Measurements from ENCODE around the gene ANO6.
"Not testable (repeated sequence)": the region's sequence is repeated elsewhere in the genome, so short reads cannot be mapped to it uniquely, and the experiment has no call there.

ANO6 gene

GRCh38 chr12:45397499-45397898 lies 181.6 kb downstream of the ANO6 start:
- H3K27ac ChIP-seq (ENCODE audit: low read depth, low read length); H3K4me3 ChIP-seq (ENCODE audit: low read depth in 1 of 2, low read length in 2 of 2); H3K27me3 ChIP-seq (ENCODE audit: control insufficient read depth in 1 of 2, insufficient read depth in 2 of 2, low read length in 2 of 2); H3K36me3 ChIP-seq (ENCODE audit: control insufficient read depth in 1 of 2, insufficient read depth in 2 of 2, low read length in 2 of 2); H3K9me3 ChIP-seq (ENCODE audit: control insufficient read depth in 1 of 2, low read length in 2 of 2); H3K4me1 ChIP-seq (ENCODE audit: control insufficient read depth in 1 of 2, insufficient read depth in 2 of 2, low read length in 2 of 2); H3K9ac ChIP-seq (ENCODE audit: low read depth in 1 of 2, low read length in 2 of 2): not testable (repeated sequence)

- Histone ChIP-seq H3K9me3 (ENCODE audit: control insufficient read depth in 1 of 2, low read length in 2 of 2) (no peaks in the 10 kb centered on the region), H3K9ac (ENCODE audit: low read depth in 1 of 2, low read length in 2 of 2) (no peak overlapping the region), H3K36me3 (ENCODE audit: control insufficient read depth in 1 of 2, insufficient read depth in 2 of 2, low read length in 2 of 2) (peaks cover 8 to 11% of the 10 kb centered on the region in 2 donors), H3K4me3 (ENCODE audit: low read depth in 1 of 2, low read length in 2 of 2) (no peak overlapping the region), H3K27ac (ENCODE audit: low read depth, low read length) (no peak overlapping the region), H3K4me1 (ENCODE audit: control insufficient read depth in 1 of 2, insufficient read depth in 2 of 2, low read length in 2 of 2) (no peaks in the 10 kb centered on the region), H3K27me3 (ENCODE audit: control insufficient read depth in 1 of 2, insufficient read depth in 2 of 2, low read length in 2 of 2) (no peaks in the 10 kb centered on the region)
Measured at GRCh38 chr12:45398552-45398951, 182.7 kb downstream of the ANO6 start.

GRCh38 chr12:45400991-45401390 lies 185.1 kb downstream of the ANO6 start:
- Histone ChIP-seq H3K4me3 (ENCODE audit: low read depth in 1 of 2, low read length in 2 of 2) (no peak overlapping the region), H3K27ac (ENCODE audit: low read depth, low read length) (no peak overlapping the region), H3K36me3 (ENCODE audit: control insufficient read depth in 1 of 2, insufficient read depth in 2 of 2, low read length in 2 of 2) (peaks cover 10 to 17% of the 10 kb centered on the region in 2 donors), H3K27me3 (ENCODE audit: control insufficient read depth in 1 of 2, insufficient read depth in 2 of 2, low read length in 2 of 2) (no peaks in the 10 kb centered on the region), H3K4me1 (ENCODE audit: control insufficient read depth in 1 of 2, insufficient read depth in 2 of 2, low read length in 2 of 2) (no peaks in the 10 kb centered on the region), H3K9ac (ENCODE audit: low read depth in 1 of 2, low read length in 2 of 2) (no peak overlapping the region), H3K9me3 (ENCODE audit: control insufficient read depth in 1 of 2, low read length in 2 of 2) (no peaks in the 10 kb centered on the region)

- Histone ChIP-seq H3K9ac (ENCODE audit: low read depth in 1 of 2, low read length in 2 of 2) (no peak overlapping the region), H3K27me3 (ENCODE audit: control insufficient read depth in 1 of 2, insufficient read depth in 2 of 2, low read length in 2 of 2) (no peaks in the 10 kb centered on the region), H3K4me1 (ENCODE audit: control insufficient read depth in 1 of 2, insufficient read depth in 2 of 2, low read length in 2 of 2) (no peaks in the 10 kb centered on the region), H3K27ac (ENCODE audit: low read depth, low read length) (no peak overlapping the region), H3K4me3 (ENCODE audit: low read depth in 1 of 2, low read length in 2 of 2) (no peak overlapping the region), H3K36me3 (ENCODE audit: control insufficient read depth in 1 of 2, insufficient read depth in 2 of 2, low read length in 2 of 2) (peaks cover 12 to 19% of the 10 kb centered on the region in 2 donors), H3K9me3 (ENCODE audit: control insufficient read depth in 1 of 2, low read length in 2 of 2) (no peaks in the 10 kb centered on the region)
Measured at GRCh38 chr12:45402288-45402687, 186.4 kb downstream of the ANO6 start.

GRCh38 chr12:45406988-45407850 lies 191.3 kb downstream of the ANO6 start:
- Histone ChIP-seq H3K9me3 (ENCODE audit: control insufficient read depth in 1 of 2, low read length in 2 of 2) (no peaks in the 10 kb centered on the region), H3K27me3 (ENCODE audit: control insufficient read depth in 1 of 2, insufficient read depth in 2 of 2, low read length in 2 of 2) (no peaks in the 10 kb centered on the region), H3K27ac (ENCODE audit: low read depth, low read length) (no peak overlapping the region), H3K4me1 (ENCODE audit: control insufficient read depth in 1 of 2, insufficient read depth in 2 of 2, low read length in 2 of 2) (no peaks in the 10 kb centered on the region), H3K9ac (ENCODE audit: low read depth in 1 of 2, low read length in 2 of 2) (no peak overlapping the region), H3K4me3 (ENCODE audit: low read depth in 1 of 2, low read length in 2 of 2) (no peak overlapping the region), H3K36me3 (ENCODE audit: control insufficient read depth in 1 of 2, insufficient read depth in 2 of 2, low read length in 2 of 2) (peaks cover 36 to 55% of the 10 kb centered on the region in 2 donors)

- no peak overlapping the region for H3K27ac ChIP-seq (ENCODE audit: low read depth, low read length)
- no peak overlapping the region for H3K4me3 ChIP-seq (ENCODE audit: low read depth in 1 of 2, low read length in 2 of 2)
- peaks cover 38 to 56% of the 10 kb centered on the region in 2 donors for H3K36me3 ChIP-seq (ENCODE audit: control insufficient read depth in 1 of 2, insufficient read depth in 2 of 2, low read length in 2 of 2)
- H3K4me1 ChIP-seq (ENCODE audit: control insufficient read depth in 1 of 2, insufficient read depth in 2 of 2, low read length in 2 of 2): no peaks in the 10 kb centered on the region
- no peak overlapping the region for H3K9ac ChIP-seq (ENCODE audit: low read depth in 1 of 2, low read length in 2 of 2)
- no peaks in the 10 kb centered on the region for H3K9me3 ChIP-seq (ENCODE audit: control insufficient read depth in 1 of 2, low read length in 2 of 2)
- no peaks in the 10 kb centered on the region for H3K27me3 ChIP-seq (ENCODE audit: control insufficient read depth in 1 of 2, insufficient read depth in 2 of 2, low read length in 2 of 2)
Measured at GRCh38 chr12:45407981-45408728, 192.3 kb downstream of the ANO6 start.

- H3K36me3 ChIP-seq (ENCODE audit: control insufficient read depth in 1 of 2, insufficient read depth in 2 of 2, low read length in 2 of 2): peaks cover 34 to 51% of the 10 kb centered on the region in 2 donors
- H3K9me3 ChIP-seq (ENCODE audit: control insufficient read depth in 1 of 2, low read length in 2 of 2): no peaks in the 10 kb centered on the region
- H3K4me1 ChIP-seq (ENCODE audit: control insufficient read depth in 1 of 2, insufficient read depth in 2 of 2, low read length in 2 of 2): no peaks in the 10 kb centered on the region
- no peak overlapping the region for H3K4me3 ChIP-seq (ENCODE audit: low read depth in 1 of 2, low read length in 2 of 2)
- no peak overlapping the region for H3K27ac ChIP-seq (ENCODE audit: low read depth, low read length)
- H3K27me3 ChIP-seq (ENCODE audit: control insufficient read depth in 1 of 2, insufficient read depth in 2 of 2, low read length in 2 of 2): no peaks in the 10 kb centered on the region
- H3K9ac ChIP-seq (ENCODE audit: low read depth in 1 of 2, low read length in 2 of 2): no peak overlapping the region
Measured at GRCh38 chr12:45408729-45409114, 192.8 kb downstream of the ANO6 start.

GRCh38 chr12:45409966-45410365 lies 194.1 kb downstream of the ANO6 start:
- H3K27ac ChIP-seq (ENCODE audit: low read depth, low read length): no peak overlapping the region
- no peaks in the 10 kb centered on the region for H3K9me3 ChIP-seq (ENCODE audit: control insufficient read depth in 1 of 2, low read length in 2 of 2)
- no peaks in the 10 kb centered on the region for H3K27me3 ChIP-seq (ENCODE audit: control insufficient read depth in 1 of 2, insufficient read depth in 2 of 2, low read length in 2 of 2)
- H3K4me3 ChIP-seq (ENCODE audit: low read depth in 1 of 2, low read length in 2 of 2): no peak overlapping the region
- H3K36me3 ChIP-seq (ENCODE audit: control insufficient read depth in 1 of 2, insufficient read depth in 2 of 2, low read length in 2 of 2): peaks cover 34 to 48% of the 10 kb centered on the region in 2 donors
- no peak overlapping the region for H3K9ac ChIP-seq (ENCODE audit: low read depth in 1 of 2, low read length in 2 of 2)
- no peaks in the 10 kb centered on the region for H3K4me1 ChIP-seq (ENCODE audit: control insufficient read depth in 1 of 2, insufficient read depth in 2 of 2, low read length in 2 of 2)

GRCh38 chr12:45411626-45412025 lies 195.7 kb downstream of the ANO6 start:
- H3K4me3 ChIP-seq (ENCODE audit: low read depth in 1 of 2, low read length in 2 of 2): no peak overlapping the region
- no peaks in the 10 kb centered on the region for H3K9me3 ChIP-seq (ENCODE audit: control insufficient read depth in 1 of 2, low read length in 2 of 2)
- peaks cover 39 to 56% of the 10 kb centered on the region in 2 donors for H3K36me3 ChIP-seq (ENCODE audit: control insufficient read depth in 1 of 2, insufficient read depth in 2 of 2, low read length in 2 of 2)
- H3K27ac ChIP-seq (ENCODE audit: low read depth, low read length): no peak overlapping the region
- H3K4me1 ChIP-seq (ENCODE audit: control insufficient read depth in 1 of 2, insufficient read depth in 2 of 2, low read length in 2 of 2): no peaks in the 10 kb centered on the region
- no peaks in the 10 kb centered on the region for H3K27me3 ChIP-seq (ENCODE audit: control insufficient read depth in 1 of 2, insufficient read depth in 2 of 2, low read length in 2 of 2)
- no peak overlapping the region for H3K9ac ChIP-seq (ENCODE audit: low read depth in 1 of 2, low read length in 2 of 2)

- Histone ChIP-seq H3K4me1 (ENCODE audit: control insufficient read depth in 1 of 2, insufficient read depth in 2 of 2, low read length in 2 of 2) (no peaks in the 10 kb centered on the region), H3K4me3 (ENCODE audit: low read depth in 1 of 2, low read length in 2 of 2) (no peak overlapping the region), H3K27me3 (ENCODE audit: control insufficient read depth in 1 of 2, insufficient read depth in 2 of 2, low read length in 2 of 2) (no peaks in the 10 kb centered on the region), H3K9me3 (ENCODE audit: control insufficient read depth in 1 of 2, low read length in 2 of 2) (no peaks in the 10 kb centered on the region), H3K36me3 (ENCODE audit: control insufficient read depth in 1 of 2, insufficient read depth in 2 of 2, low read length in 2 of 2) (peaks cover 33 to 52% of the 10 kb centered on the region in 2 donors), H3K27ac (ENCODE audit: low read depth, low read length) (no peak overlapping the region), H3K9ac (ENCODE audit: low read depth in 1 of 2, low read length in 2 of 2) (no peak overlapping the region)
Measured at GRCh38 chr12:45415393-45415817, 199.5 kb downstream of the ANO6 start.
